ENCODE data around the gene CTBP1. TPM values are rescaled to one million over a fixed set of nuclear protein-coding genes. Genes with fewer than 3 reads are reported as not detected.

The CTBP1 gene
- total and polyA plus RNA-seq, 2 of the 8 experiments (the other 6 are each of a cell fraction or from before 2014, with no cell fraction given), result 128 to 185 TPM

- 91% methylated on average over 13 of the region's 13 CpGs; no CpG with 5 or more reads in 1 of the 2 experiments for WGBS, 2 experiments (ENCODE audit: extremely low coverage in 1 of 2, insufficient coverage in 1 of 2, insufficient read length in 1 of 2, insufficient replicate concordance in 2 of 2, low coverage in 1 of 2, low lambda C conversion rate in 2 of 2, missing lambda C conversion rate in 1 of 2)
These were observed 45.8 kb downstream of the CTBP1 start for GRCh38 chr4:1203026-1203616.

More at GRCh38 chr4:1203026-1203616, 45.8 kb downstream of the CTBP1 start:
- Histone ChIP-seq H2BK15ac (ENCODE audit: low read length) (no peak overlapping the region), H2BK120ac (replicated peaks; ENCODE audit: low read depth, low read length) (no peak overlapping the region), H3K23me2 (ENCODE audit: low read depth, low read length) (no peaks in the 10 kb centered on the region), H2BK12ac (ENCODE audit: low read depth, low read length) (no peak overlapping the region), H4K91ac (replicated peaks; ENCODE audit: insufficient read length, low read length) (no peak overlapping the region), H3K9ac (replicated peaks in 1 of 4; ENCODE audit: extremely low read depth in 1 of 4, low read depth in 3 of 4, low read length in 3 of 4) (no peak overlapping the region), H3K79me2 (ENCODE audit: control insufficient read depth in 1 of 2, insufficient read depth in 2 of 2, low read length in 2 of 2) (no peaks in the 10 kb centered on the region), H4K5ac (ENCODE audit: insufficient read length, low read depth, low read length) (no peak overlapping the region), H3K14ac (ENCODE audit: insufficient read length) (no peak overlapping the region), H3K56ac (replicated peaks; ENCODE audit: insufficient read length, low read depth, low read length) (no peak overlapping the region), H3K4me2 (ENCODE audit: insufficient read depth in 1 of 2, low read depth in 2 of 2, low read length in 2 of 2) (no peak overlapping the region), H3K36me3 (ENCODE audit: control insufficient read depth in 2 of 4, insufficient read depth in 4 of 4, low read length in 3 of 4) (no peaks in the 10 kb centered on the region), H2AFZ (ENCODE audit: low read length) (no peak overlapping the region), H2BK20ac (ENCODE audit: low read length) (no peak overlapping the region), H3K18ac (ENCODE audit: extremely low read depth, low read length) (no peak overlapping the region), H3K79me1 (ENCODE audit: low read depth, low read length) (no peaks in the 10 kb centered on the region), H4K20me1 (replicated peaks in 1 of 2; ENCODE audit: control insufficient read depth in 1 of 2, insufficient read depth in 2 of 2, low read length in 2 of 2) (no peaks in the 10 kb centered on the region), H3K27me3 (replicated peaks in 1 of 4; ENCODE audit: control insufficient read depth in 3 of 4, extremely low read depth in 1 of 4, insufficient read depth in 3 of 4, low read length in 3 of 4) (no peaks in the 10 kb centered on the region), H3K4me1 (replicated peaks in 1 of 4; ENCODE audit: control insufficient read depth in 3 of 4, insufficient read depth in 4 of 4, low read length in 3 of 4) (no peaks in the 10 kb centered on the region), H3K9me3 (ENCODE audit: insufficient read depth in 2 of 2, low read depth in 1 of 2, low read length in 1 of 2) (no peaks in the 10 kb centered on the region), H3K4ac (replicated peaks; ENCODE audit: insufficient read length, low read depth, low read length) (no peak overlapping the region), H4K8ac (ENCODE audit: extremely low read depth, insufficient read depth, low read length) (no peak overlapping the region), H2AK5ac (ENCODE audit: low read depth, low read length) (no peak overlapping the region), H3K23ac (ENCODE audit: insufficient read length) (no peak overlapping the region), H3K4me3 (ENCODE audit: extremely low read depth in 1 of 4, insufficient read depth in 2 of 4, low read depth in 3 of 4, low read length in 4 of 4) (no peak overlapping the region), H2BK5ac (ENCODE audit: low read depth, low read length) (no peak overlapping the region), H3K27ac (ENCODE audit: low read depth, low read length) (no peak overlapping the region)
- DNase-seq (ENCODE audit: low read depth in 1 of 2, low spot score in 2 of 2) (no peak), FAIRE-seq (no peak)
- CTCF ChIA-PET (ENCODE audit: partially characterized antibody), result interaction anchor here (0.6 to 1.9 kb wide), 6 partner anchors 14 to 115 kb away, joined by 3 to 4 read pairs (median 3); no protein-coding TSS in a partner anchor
- TF ChIP-seq KDM5A (IDR thresholded peaks at IDR 0.05; ENCODE audit: low read length), result no peak
- TF ChIP-seq GABPA (IDR thresholded peaks at IDR 0.05; ENCODE audit: borderline replicate concordance, insufficient read depth, low read length), result no peak
- no peak for TF ChIP-seq NRF1 (IDR thresholded peaks at IDR 0.05; ENCODE audit: low read depth, low read length)
- TF ChIP-seq KDM1A (IDR thresholded peaks at IDR 0.05; ENCODE audit: borderline replicate concordance, low read length), result no peak
- no peak for TF ChIP-seq CTCF (IDR thresholded peaks at IDR 0.05; ENCODE audit: control extremely low read depth in 1 of 3, insufficient read depth in 1 of 3, low read depth in 1 of 3, low read length in 3 of 3)
- TF ChIP-seq SRF (IDR thresholded peaks at IDR 0.05; ENCODE audit: low read depth, low read length), result no peak
- no peak for TF ChIP-seq CTBP2 (IDR thresholded peaks at IDR 0.05; ENCODE audit: borderline replicate concordance, insufficient read depth, insufficient read length, low read length)
- no peak for TF ChIP-seq SIX5 (IDR thresholded peaks at IDR 0.05; ENCODE audit: low read depth, low read length)
- POLR2A ChIA-PET (ENCODE audit: partially characterized antibody), result interaction anchor here (1.1 kb wide), 1 partner anchor 8 kb away, joined by 4 read pairs; no protein-coding TSS in a partner anchor
